Measurements from ENCODE around the gene CRACR2B. TPM values are rescaled to one million over a fixed set of nuclear protein-coding genes. Genes with fewer than 3 reads are reported as not detected.

CRACR2B gene
- total RNA-seq, 1 experiment from 2014 or later = 17.5 TPM

DNA sequence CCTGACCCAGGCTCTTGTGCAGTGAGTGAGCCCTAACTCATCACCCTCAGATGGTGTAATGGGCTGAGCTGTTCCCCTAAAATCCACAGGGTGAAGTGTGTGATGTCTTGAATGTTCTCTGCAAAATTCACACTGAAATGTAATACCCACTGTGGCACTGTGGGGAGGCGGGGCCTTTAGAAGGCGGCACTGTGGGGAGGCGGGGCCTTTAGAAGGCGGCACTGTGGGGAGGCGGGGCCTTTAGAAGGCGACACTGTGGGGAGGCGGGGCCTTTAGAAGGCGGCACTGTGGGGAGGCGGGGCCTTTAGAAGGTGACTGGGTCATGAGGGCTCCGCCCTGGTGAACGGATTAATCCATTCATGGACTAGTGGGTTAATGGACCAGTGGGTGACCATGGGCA is 49.8 kb downstream of the CRACR2B start:
- CTCF ChIA-PET = no interaction called here
- no peaks in the 10 kb centered on the region for H3K9me2 ChIP-seq (ENCODE audit: insufficient read depth)

DNA sequence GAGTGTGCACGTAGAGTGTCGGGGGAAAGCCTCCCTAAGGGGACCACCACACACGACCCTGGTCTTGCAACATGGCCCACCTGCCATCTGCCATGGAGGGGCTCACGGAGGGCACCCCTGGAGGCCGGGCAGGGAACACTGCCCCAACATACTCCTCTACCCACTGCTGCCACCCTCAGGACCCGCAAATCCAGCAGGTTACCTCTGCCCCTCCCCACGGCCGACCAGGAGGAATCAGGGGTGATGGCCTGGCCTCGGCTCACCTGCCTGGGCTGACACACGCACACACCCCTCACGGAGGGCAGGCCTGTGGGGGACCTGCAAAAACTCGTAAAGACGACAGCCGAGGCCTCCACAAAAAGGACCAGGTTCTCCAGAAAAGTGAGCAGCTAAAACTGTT is 52.7 kb downstream of the CRACR2B start:
- Histone ChIP-seq H3K4me3 (no peak overlapping the region), H3F3A (ENCODE audit: insufficient read depth, low read depth) (peaks cover 6% of the 10 kb centered on the region; the same call in 1 of the 2 replicates), H3K27me3 (ENCODE audit: insufficient read depth, low read depth) (no peaks in the 10 kb centered on the region), H3K4me1 (replicated peaks; ENCODE audit: insufficient read depth) (no peaks in the 10 kb centered on the region), H3K27ac (no peak overlapping the region), H3K36me3 (ENCODE audit: low read depth) (no peaks in the 10 kb centered on the region), H3K4me2 (no peak overlapping the region), H3K9me3 (ENCODE audit: insufficient read depth, low read depth) (no peaks in the 10 kb centered on the region), H3K79me2 (ENCODE audit: low read depth) (no peaks in the 10 kb centered on the region), H4K20me1 (ENCODE audit: insufficient read depth) (peaks cover 2% of the 10 kb centered on the region), H2AFZ (no peak overlapping the region), H3K9me2 (ENCODE audit: insufficient read depth) (no peaks in the 10 kb centered on the region)
- DNase-seq = no peak
- BruUV-seq (replicated peaks) = no TSS peak
- CTCF ChIA-PET = no interaction called here
- intact Hi-C loops (cut with micrococcal nuclease; ENCODE audit: unreplicated experiment) = no loop called here
- POLR2A ChIA-PET (ENCODE audit: unreplicated experiment) = no interaction called here
- TF ChIP-seq, protein P1, sequence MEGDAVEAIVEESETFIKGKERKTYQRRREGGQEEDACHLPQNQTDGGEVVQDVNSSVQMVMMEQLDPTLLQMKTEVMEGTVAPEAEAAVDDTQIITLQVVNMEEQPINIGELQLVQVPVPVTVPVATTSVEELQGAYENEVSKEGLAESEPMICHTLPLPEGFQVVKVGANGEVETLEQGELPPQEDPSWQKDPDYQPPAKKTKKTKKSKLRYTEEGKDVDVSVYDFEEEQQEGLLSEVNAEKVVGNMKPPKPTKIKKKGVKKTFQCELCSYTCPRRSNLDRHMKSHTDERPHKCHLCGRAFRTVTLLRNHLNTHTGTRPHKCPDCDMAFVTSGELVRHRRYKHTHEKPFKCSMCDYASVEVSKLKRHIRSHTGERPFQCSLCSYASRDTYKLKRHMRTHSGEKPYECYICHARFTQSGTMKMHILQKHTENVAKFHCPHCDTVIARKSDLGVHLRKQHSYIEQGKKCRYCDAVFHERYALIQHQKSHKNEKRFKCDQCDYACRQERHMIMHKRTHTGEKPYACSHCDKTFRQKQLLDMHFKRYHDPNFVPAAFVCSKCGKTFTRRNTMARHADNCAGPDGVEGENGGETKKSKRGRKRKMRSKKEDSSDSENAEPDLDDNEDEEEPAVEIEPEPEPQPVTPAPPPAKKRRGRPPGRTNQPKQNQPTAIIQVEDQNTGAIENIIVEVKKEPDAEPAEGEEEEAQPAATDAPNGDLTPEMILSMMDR (conservative IDR thresholded peaks at IDR 0.05) = no peak
- TF ChIP-seq EZH2 (IDR thresholded peaks at IDR 0.05; ENCODE audit: low read depth) = no peak

More for the DNA sequence above, 49.8 kb downstream of the CRACR2B start:
- no peaks in the 10 kb centered on the region for H3K9me3 ChIP-seq (ENCODE audit: insufficient read depth, low read depth)
- H3K36me3 ChIP-seq (ENCODE audit: low read depth) = no peaks in the 10 kb centered on the region
- no peak overlapping the region for H3K4me3 ChIP-seq
- POLR2A ChIA-PET (ENCODE audit: unreplicated experiment) = no interaction called here
- DNase-seq = no peak
- no TSS peak for BruUV-seq (replicated peaks)
- no peak overlapping the region for H3K4me2 ChIP-seq
- no peaks in the 10 kb centered on the region for H3K4me1 ChIP-seq (replicated peaks; ENCODE audit: insufficient read depth)
- peaks cover 6% of the 10 kb centered on the region; the same call in 1 of the 2 replicates for H3F3A ChIP-seq (ENCODE audit: insufficient read depth, low read depth)
- intact Hi-C loops (cut with micrococcal nuclease; ENCODE audit: unreplicated experiment) = no loop called here
- H3K79me2 ChIP-seq (ENCODE audit: low read depth) = no peaks in the 10 kb centered on the region
- no peaks in the 10 kb centered on the region for H3K27me3 ChIP-seq (ENCODE audit: insufficient read depth, low read depth)
- no peak for TF ChIP-seq EZH2 (IDR thresholded peaks at IDR 0.05; ENCODE audit: low read depth)
- TF ChIP-seq, protein P1 (conservative IDR thresholded peaks at IDR 0.05) = no peak
- peaks cover 2% of the 10 kb centered on the region for H4K20me1 ChIP-seq (ENCODE audit: insufficient read depth)
- no peak overlapping the region for H2AFZ ChIP-seq
- no peak overlapping the region for H3K27ac ChIP-seq

Other genes with a start within 250 kb of the CRACR2B start
- 10.7 and 13.1 TPM in 2 replicates for gene IRF7, start 212.0 kb upstream of the CRACR2B start, total RNA-seq (2021)
- gene CDHR5, start 203.0 kb upstream of the CRACR2B start, total RNA-seq (2021) = not detected in 2 replicates
- gene SCT, start 200.7 kb upstream of the CRACR2B start, total RNA-seq (2021) = not detected in 2 replicates
- gene DRD4, start 190.7 kb upstream of the CRACR2B start, total RNA-seq (2021) = 0.35 and 1.4 TPM in 2 replicates
- gene DEAF1, start 132.7 kb upstream of the CRACR2B start, total RNA-seq (2021) = 36.9 and 44.4 TPM in 2 replicates
- gene TMEM80, start 132.1 kb upstream of the CRACR2B start, total RNA-seq (2021) = 34.0 and 36.6 TPM in 2 replicates
- 228 and 229 TPM in 2 replicates for gene EPS8L2, start 121.7 kb upstream of the CRACR2B start, total RNA-seq (2021)
- gene TALDO1, start 80.5 kb upstream of the CRACR2B start, total RNA-seq (2021) = 434 and 446 TPM in 2 replicates
- gene GATD1, start 50.4 kb upstream of the CRACR2B start, total RNA-seq (2021) = 52.7 and 61.9 TPM in 2 replicates
- not detected in 2 replicates for gene CEND1, start 37.8 kb upstream of the CRACR2B start, total RNA-seq (2021)
- 24.6 and 25.8 TPM in 2 replicates for gene SLC25A22, start 29.6 kb upstream of the CRACR2B start, total RNA-seq (2021)
- gene PIDD1, start 22.7 kb upstream of the CRACR2B start, total RNA-seq (2021) = 16.7 and 24.3 TPM in 2 replicates
- gene RPLP2, start 18.0 kb upstream of the CRACR2B start, total RNA-seq (2021) = 1,270 and 1,465 TPM in 2 replicates
- 137 and 142 TPM in 2 replicates for gene PNPLA2, start 9.0 kb upstream of the CRACR2B start, total RNA-seq (2021)
- gene CD151, start 5.0 kb downstream of the CRACR2B start, total RNA-seq (2021) = 184 and 199 TPM in 2 replicates
- 87.4 and 99.7 TPM in 2 replicates for gene POLR2L, start 14.6 kb downstream of the CRACR2B start, total RNA-seq (2021)
- 30.4 and 43.6 TPM in 2 replicates for gene TSPAN4, start 14.9 kb downstream of the CRACR2B start, total RNA-seq (2021)
- 66.1 and 85.6 TPM in 2 replicates for gene CHID1, start 82.9 kb downstream of the CRACR2B start, total RNA-seq (2021)
- gene AP2A2, start 98.0 kb downstream of the CRACR2B start, total RNA-seq (2021) = 39.4 and 44.0 TPM in 2 replicates
- 0.07 TPM in 1 of 2 replicates, not detected in the other for gene MUC6, start 208.8 kb downstream of the CRACR2B start, total RNA-seq (2021)
- 0.03 and 0.04 TPM in 2 replicates for gene MUC2, start 247.0 kb downstream of the CRACR2B start, total RNA-seq (2021)